H9 (cell line): Measurements from ENCODE around the gene RBMS2. TPM values are rescaled to one million over a fixed set of nuclear protein-coding genes. Genes with fewer than 3 reads are reported as not detected.

Source experiments
- DNase-seq: peaks from one replicate; pipeline ENCODE4 v3.0.0-alpha.2; 2017
- H2AFZ ChIP-seq: one replicate; pipeline ENCODE4 v1.6.1; 2013; ENCODE audit warnings: mild to moderate bottlenecking, low read length, control low read depth, moderate library complexity
- H2AK5ac ChIP-seq: 2 replicates; pipeline ENCODE4 v1.6.1; 2013; ENCODE audit warnings: low read length, control low read depth, mixed read lengths; ENCODE audit not compliant: insufficient read length
- H2BK120ac ChIP-seq: one replicate; pipeline ENCODE4 v1.6.1; 2013; ENCODE audit warnings: low read depth, mild to moderate bottlenecking, low read length, control low read depth, inconsistent platforms; ENCODE audit not compliant: poor library complexity, severe bottlenecking
- H2BK12ac ChIP-seq: 2 replicates; pipeline ENCODE4 v1.6.1; 2013; ENCODE audit warnings: low read length, control low read depth, mixed read lengths, low read depth; ENCODE audit not compliant: insufficient read length
- H2BK15ac ChIP-seq: 2 replicates; pipeline ENCODE4 v1.6.1; 2013; ENCODE audit warnings: low read depth, low read length, control low read depth
- H2BK20ac ChIP-seq: one replicate; pipeline ENCODE4 v1.6.1; 2013; ENCODE audit warnings: low read depth, mild to moderate bottlenecking, low read length, control low read depth, inconsistent platforms; ENCODE audit not compliant: poor library complexity, severe bottlenecking
- H2BK5ac ChIP-seq: 2 replicates; pipeline ENCODE4 v1.6.1; 2013; ENCODE audit warnings: low read length, control low read depth, mixed read lengths; ENCODE audit not compliant: insufficient read length
- H3K14ac ChIP-seq: 2 replicates; pipeline ENCODE4 v1.6.1; 2013; ENCODE audit warnings: low read length, control low read depth; ENCODE audit not compliant: insufficient read depth
- H3K18ac ChIP-seq: 2 replicates; pipeline ENCODE4 v1.6.1; 2013; ENCODE audit warnings: low read depth, mild to moderate bottlenecking, mixed read lengths, low read length, control low read depth; ENCODE audit not compliant: insufficient read length
- H3K23ac ChIP-seq: 2 replicates; pipeline ENCODE4 v1.6.1; 2013; ENCODE audit warnings: low read length, control low read depth, mixed read lengths, low read depth; ENCODE audit not compliant: insufficient read length
- H3K23me2 ChIP-seq: 2 replicates; pipeline ENCODE4 v1.6.1; 2013; ENCODE audit warnings: low read depth, mild to moderate bottlenecking, mixed read lengths, low read length, control low read depth; ENCODE audit not compliant: insufficient read length, poor library complexity, severe bottlenecking
- H3K27ac ChIP-seq: 2 replicates; pipeline ENCODE4 v1.5.1; 2013; ENCODE audit warnings: low read length, control low read depth, mixed read lengths, low read depth; ENCODE audit not compliant: insufficient read length
- H3K27me3 ChIP-seq: 2 replicates; pipeline ENCODE4 v1.6.1; 2013; ENCODE audit warnings: low read length, control low read depth, inconsistent platforms; ENCODE audit not compliant: insufficient read depth
- H3K4ac ChIP-seq: 2 replicates; pipeline ENCODE4 v1.6.1; 2013; ENCODE audit warnings: low read depth, mild to moderate bottlenecking, control low read depth, inconsistent platforms, low read length, moderate library complexity
- H3K4me1 ChIP-seq: 2 replicates; pipeline ENCODE4 v1.6.1; 2013; ENCODE audit warnings: low read length, control low read depth, inconsistent platforms; ENCODE audit not compliant: insufficient read depth
- H3K4me2 ChIP-seq: 2 replicates; pipeline ENCODE4 v1.6.1; 2013; ENCODE audit warnings: low read length, control low read depth, mixed read lengths; ENCODE audit not compliant: insufficient read length, insufficient read depth
- H3K56ac ChIP-seq: 2 replicates; pipeline ENCODE4 v1.6.1; 2013; ENCODE audit warnings: low read depth, mild to moderate bottlenecking, mixed read lengths, low read length, control low read depth; ENCODE audit not compliant: insufficient read length
- H3K79me1 ChIP-seq: 2 replicates; pipeline ENCODE4 v1.6.1; 2013; ENCODE audit warnings: low read depth, mild to moderate bottlenecking, moderate library complexity, low read length, control low read depth, inconsistent platforms; ENCODE audit not compliant: insufficient read depth, poor library complexity, severe bottlenecking
- H3K79me2 ChIP-seq: 2 replicates; pipeline ENCODE4 v1.6.1; 2013; ENCODE audit warnings: low read length, control low read depth, inconsistent platforms; ENCODE audit not compliant: insufficient read depth
- H3K9ac ChIP-seq: 2 replicates; pipeline ENCODE4 v1.6.1; 2013; ENCODE audit warnings: low read length, control low read depth, mixed read lengths; ENCODE audit not compliant: insufficient read length; ENCODE audit errors: extremely low read depth
- H3K9me3 ChIP-seq: one replicate; pipeline ENCODE4 v1.6.1; 2013; ENCODE audit warnings: low read depth, low read length, inconsistent platforms; ENCODE audit not compliant: control insufficient read depth
- H3T11ph ChIP-seq: one replicate; pipeline ENCODE4 v1.6.1; 2013; ENCODE audit warnings: mild to moderate bottlenecking, low read length, control low read depth, inconsistent platforms
- H4K20me1 ChIP-seq: one replicate; pipeline ENCODE4 v1.6.1; 2013; ENCODE audit not compliant: control insufficient read depth, insufficient read length, insufficient read depth
- H4K5ac ChIP-seq: 2 replicates; pipeline ENCODE4 v1.6.1; 2013; ENCODE audit warnings: low read depth, mild to moderate bottlenecking, mixed read lengths, low read length, control low read depth; ENCODE audit not compliant: insufficient read length
- H4K8ac ChIP-seq: replicated peaks from 2 replicates; pipeline ENCODE4 v1.6.1; 2013; ENCODE audit warnings: low read length, control low read depth, mixed read lengths, low read depth; ENCODE audit not compliant: insufficient read length
- H4K91ac ChIP-seq: 2 replicates; pipeline ENCODE4 v1.6.1; 2013; ENCODE audit warnings: low read depth, mild to moderate bottlenecking, moderate library complexity, mixed read lengths, low read length, control low read depth; ENCODE audit not compliant: insufficient read length
- H3K27ac Mint-ChIP-seq, 3 experiments: 2 replicates in 2 of 3; 3 replicates in 1 of 3; pipeline ENCODE4 v1.8.0; 2020 to 2021; ENCODE audit warnings: mixed read lengths in 3 of 3, mild to moderate bottlenecking in 1 of 3, moderate library complexity in 1 of 3
- H3K27me3 Mint-ChIP-seq: 2 replicates; pipeline ENCODE4 v1.8.0; 2021; ENCODE audit warnings: low read depth, mild to moderate bottlenecking, moderate library complexity, mixed read lengths
- H3K36me3 Mint-ChIP-seq, 3 experiments: 2 replicates in 2 of 3; 3 replicates in 1 of 3; pipeline ENCODE4 v1.8.0; 2020 to 2021; ENCODE audit warnings: low read depth in 3 of 3, mixed read lengths in 3 of 3; ENCODE audit not compliant: insufficient read depth in 1 of 3
- H3K4me1 Mint-ChIP-seq, 2 experiments: 2 replicates each; pipeline ENCODE4 v1.8.0; 2020; ENCODE audit warnings: mixed read lengths in 2 of 2
- H3K4me3 Mint-ChIP-seq, 2 experiments: 2 replicates in 1 of 2; 3 replicates in 1 of 2; pipeline ENCODE4 v1.8.0; 2020 to 2021; ENCODE audit warnings: mild to moderate bottlenecking in 2 of 2, mixed read lengths in 2 of 2, moderate library complexity in 1 of 2
- H3K9me3 Mint-ChIP-seq, 2 experiments: 2 replicates in 1 of 2; 3 replicates in 1 of 2; pipeline ENCODE4 v1.8.0; 2020; ENCODE audit warnings: mild to moderate bottlenecking in 2 of 2, mixed read lengths in 2 of 2, moderate library complexity in 1 of 2
- WGBS: extraction: QIAGEN DNeasy Blood & Tissue Kit; methylation state at CpG from one replicate; pipeline ENCODE4 v1.1.7; 2013; ENCODE audit warnings: missing lambda C conversion rate, low lambda C conversion rate, mixed read lengths; ENCODE audit not compliant: insufficient read length; ENCODE audit errors: extremely low coverage; 5-methylcytosine and 5-hydroxymethylcytosine counted together
- total RNA-seq: library from RNA; stranded (reverse); gene quantifications from 2 replicates; pipeline ENCODE4 v1.2.1, GENCODE V29; 2021
- TF ChIP-seq, protein P1 (sequence below): fragments of 200-600 bp; sonication (generic); conservative IDR thresholded peaks from 3 replicates; pipeline ENCODE4 v1.8.0; 2021; ENCODE audit warnings: antibody characterized with exemption, mild to moderate bottlenecking

The RBMS2 gene
- total RNA-seq, 1 experiment from 2014 or later = 9.5 TPM

DNA sequence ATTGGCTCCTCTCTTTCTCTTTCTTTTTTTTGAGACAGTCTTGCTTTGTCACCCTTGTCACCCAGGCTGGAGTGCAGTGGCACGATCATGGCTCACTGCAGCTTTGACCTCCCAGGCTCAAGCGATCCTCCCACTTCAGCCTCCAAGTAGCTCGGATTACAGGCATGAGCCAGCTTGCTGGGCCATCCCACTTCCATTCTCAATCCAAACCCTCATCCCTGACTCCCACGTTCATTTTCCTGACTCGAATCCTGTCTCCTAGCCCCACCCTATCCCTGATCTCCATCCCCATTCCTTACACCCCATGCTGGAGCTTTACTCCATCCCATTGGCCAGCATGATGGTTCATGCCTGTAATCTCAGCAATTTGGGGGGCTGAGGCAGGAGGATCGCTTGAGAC, 45.5 kb upstream of the RBMS2 start:
- H3K9me3 Mint-ChIP-seq = no peaks in the 10 kb centered on the region
- H2BK15ac ChIP-seq = no peak overlapping the region
- H2BK5ac ChIP-seq = no peak overlapping the region
- no peak overlapping the region for H4K5ac ChIP-seq
- no peaks in the 10 kb centered on the region for H3K4me1 Mint-ChIP-seq
- H3K14ac ChIP-seq = no peak overlapping the region
- H3K23ac ChIP-seq = no peak overlapping the region
- H4K8ac ChIP-seq = no peak overlapping the region
- H2BK120ac ChIP-seq = no peak overlapping the region
- H3K18ac ChIP-seq = no peak overlapping the region
- H3K36me3 Mint-ChIP-seq = peaks cover 3 to 37% (median 13%) of the 10 kb centered on the region in 3 experiments; a peak in 5 of 7 replicates
- no peak overlapping the region for H4K91ac ChIP-seq
- H2BK12ac ChIP-seq = no peak overlapping the region
- no peak overlapping the region for H3K9ac ChIP-seq
- H4K20me1 ChIP-seq = no peaks in the 10 kb centered on the region
- H3K27me3 ChIP-seq = no peaks in the 10 kb centered on the region
- H3K4ac ChIP-seq = no peak overlapping the region
- no peak overlapping the region for H3T11ph ChIP-seq
- no peak overlapping the region for H3K4me2 ChIP-seq
- no peak for DNase-seq
- no peaks in the 10 kb centered on the region for H3K4me1 ChIP-seq
- H3K56ac ChIP-seq = no peak overlapping the region
- TF ChIP-seq, protein P1, sequence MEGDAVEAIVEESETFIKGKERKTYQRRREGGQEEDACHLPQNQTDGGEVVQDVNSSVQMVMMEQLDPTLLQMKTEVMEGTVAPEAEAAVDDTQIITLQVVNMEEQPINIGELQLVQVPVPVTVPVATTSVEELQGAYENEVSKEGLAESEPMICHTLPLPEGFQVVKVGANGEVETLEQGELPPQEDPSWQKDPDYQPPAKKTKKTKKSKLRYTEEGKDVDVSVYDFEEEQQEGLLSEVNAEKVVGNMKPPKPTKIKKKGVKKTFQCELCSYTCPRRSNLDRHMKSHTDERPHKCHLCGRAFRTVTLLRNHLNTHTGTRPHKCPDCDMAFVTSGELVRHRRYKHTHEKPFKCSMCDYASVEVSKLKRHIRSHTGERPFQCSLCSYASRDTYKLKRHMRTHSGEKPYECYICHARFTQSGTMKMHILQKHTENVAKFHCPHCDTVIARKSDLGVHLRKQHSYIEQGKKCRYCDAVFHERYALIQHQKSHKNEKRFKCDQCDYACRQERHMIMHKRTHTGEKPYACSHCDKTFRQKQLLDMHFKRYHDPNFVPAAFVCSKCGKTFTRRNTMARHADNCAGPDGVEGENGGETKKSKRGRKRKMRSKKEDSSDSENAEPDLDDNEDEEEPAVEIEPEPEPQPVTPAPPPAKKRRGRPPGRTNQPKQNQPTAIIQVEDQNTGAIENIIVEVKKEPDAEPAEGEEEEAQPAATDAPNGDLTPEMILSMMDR = no peak
- H3K23me2 ChIP-seq = no peaks in the 10 kb centered on the region
- H2AFZ ChIP-seq = no peak overlapping the region
- no peak overlapping the region for H3K4me3 Mint-ChIP-seq
- H3K9me3 ChIP-seq = no peaks in the 10 kb centered on the region
- WGBS = no CpG with 5 or more reads among the region's 6 CpGs
- H3K27me3 Mint-ChIP-seq = no peaks in the 10 kb centered on the region
- H2AK5ac ChIP-seq = no peak overlapping the region
- peak overlapping the region in 1 of 3 experiments; percentile 22; a peak in 1 of 7 replicates for H3K27ac Mint-ChIP-seq
- H3K79me2 ChIP-seq = no peaks in the 10 kb centered on the region
- no peaks in the 10 kb centered on the region for H3K79me1 ChIP-seq
- no peak overlapping the region for H3K27ac ChIP-seq
- no peak overlapping the region for H2BK20ac ChIP-seq
